HUES6 (cell line): ENCODE measurements around the gene RHBDL1.

Experiments
- H3K27ac ChIP-seq: 2 replicates; pipeline ENCODE4 v1.7.0; 2013; ENCODE audit warnings: low read depth, mild to moderate bottlenecking, low read length, inconsistent platforms
- H3K27me3 ChIP-seq: 2 replicates; pipeline ENCODE4 v1.6.1; 2013; ENCODE audit warnings: low read length; ENCODE audit not compliant: control insufficient read depth, insufficient read depth
- H3K36me3 ChIP-seq: 2 replicates; pipeline ENCODE4 v1.6.1; 2013; ENCODE audit warnings: low read length; ENCODE audit not compliant: control insufficient read depth, insufficient read depth
- H3K4me1 ChIP-seq: 2 replicates; pipeline ENCODE4 v1.6.1; 2013; ENCODE audit warnings: low read length; ENCODE audit not compliant: control insufficient read depth, insufficient read depth
- H3K4me3 ChIP-seq: 2 replicates; pipeline ENCODE4 v1.5.1; 2013; ENCODE audit warnings: low read depth, low read length
- H3K9ac ChIP-seq: one replicate; pipeline ENCODE4 v1.6.1; 2013; ENCODE audit warnings: mild to moderate bottlenecking, low read length
- H3K9me3 ChIP-seq: 2 replicates; pipeline ENCODE4 v1.6.1; 2013; ENCODE audit warnings: low read depth, low read length; ENCODE audit not compliant: control insufficient read depth, insufficient read depth

The RHBDL1 gene

DNA sequence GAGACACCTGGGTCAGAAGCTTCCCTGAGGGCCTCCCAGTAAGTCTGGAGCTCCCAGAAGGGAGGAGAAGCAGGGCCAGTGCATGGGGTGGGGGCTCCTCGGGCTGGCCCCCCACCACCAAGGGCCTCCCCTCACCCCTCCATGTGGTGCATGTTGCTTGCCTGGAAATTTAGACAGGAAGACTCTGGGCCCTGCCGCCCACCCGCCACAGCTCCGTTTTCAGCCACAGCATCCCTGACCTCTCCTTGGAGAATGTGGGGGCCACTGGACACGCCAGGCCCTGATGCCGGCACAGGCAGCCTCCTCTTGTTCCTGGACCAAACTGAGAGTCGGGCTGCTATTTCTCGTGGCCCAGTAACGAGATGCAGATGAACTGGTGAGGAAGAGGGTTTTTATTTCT lies 36.6 kb upstream of the RHBDL1 start:
- Histone ChIP-seq H3K36me3 (peaks cover 6% of the 10 kb centered on the region; the same call in 1 of the 2 replicates), H3K4me3 (no peak overlapping the region), H3K27me3 (peaks cover 10% of the 10 kb centered on the region; the same call in 1 of the 2 replicates), H3K27ac (no peak overlapping the region), H3K9me3 (no peaks in the 10 kb centered on the region), H3K9ac (no peak overlapping the region), H3K4me1 (peaks cover 29% of the 10 kb centered on the region)

DNA sequence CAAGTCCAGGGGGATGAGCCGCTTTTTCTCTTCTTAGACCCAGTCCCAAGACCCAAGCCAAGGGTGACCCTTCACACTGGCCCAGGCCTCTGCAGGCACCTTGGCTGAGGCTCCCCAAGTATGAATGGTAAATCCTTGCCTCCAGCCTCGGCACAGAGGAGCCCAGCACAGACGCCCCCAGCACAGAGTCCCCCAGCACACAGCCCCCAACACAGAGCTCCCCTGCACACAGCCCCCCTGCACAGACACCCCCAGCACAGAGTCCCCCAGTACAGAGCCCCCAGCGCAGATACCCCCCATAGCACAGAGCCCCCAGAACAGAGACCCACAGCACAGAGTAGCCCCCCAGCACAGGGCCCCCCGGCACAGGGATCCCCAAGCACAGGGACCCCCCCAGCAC lies 34.9 kb upstream of the RHBDL1 start:
- Histone ChIP-seq H3K4me3 (no peak overlapping the region), H3K27ac (no peak overlapping the region)

DNA sequence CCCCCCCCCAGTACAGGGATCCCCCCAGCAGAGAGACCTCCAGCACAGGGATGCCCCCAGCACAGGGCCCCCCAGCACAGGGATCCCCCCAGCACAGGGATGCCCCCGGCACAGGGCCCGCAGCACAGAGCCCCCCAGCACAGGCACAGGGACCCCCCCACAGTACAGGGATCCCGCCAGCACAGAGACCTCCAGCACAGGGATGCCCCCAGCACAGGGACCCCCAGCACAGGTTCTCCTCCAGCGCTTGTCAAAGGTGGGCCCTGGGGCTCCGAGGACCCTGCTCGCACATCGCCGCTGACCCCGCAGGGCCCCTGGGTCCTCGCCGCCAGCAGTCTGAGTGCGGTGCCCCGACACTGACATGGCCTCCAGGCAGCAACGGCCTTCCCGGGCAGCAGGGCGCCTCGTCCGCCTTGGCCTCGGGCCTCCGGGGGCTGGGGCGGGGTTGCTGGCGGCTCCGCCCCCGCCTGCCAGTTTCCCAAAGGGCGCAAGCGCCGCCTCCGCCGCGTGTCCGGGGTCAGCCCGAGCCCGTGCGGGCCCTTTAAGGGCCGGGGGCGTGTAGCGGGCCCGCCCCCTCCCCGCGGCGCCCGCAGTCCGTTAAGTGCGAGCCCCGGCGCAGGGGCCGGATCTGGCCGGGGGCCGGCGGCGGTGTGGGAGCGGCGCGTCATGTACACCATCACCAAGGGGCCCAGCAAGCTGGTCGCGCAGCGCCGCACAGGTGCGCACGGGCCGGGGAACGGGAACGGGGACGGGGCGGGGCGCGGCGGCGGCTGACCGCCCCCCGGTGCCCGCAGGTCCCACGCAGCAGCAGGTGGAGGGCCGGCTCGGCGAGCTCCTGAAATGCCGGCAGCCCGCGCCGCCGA lies 33.9 kb upstream of the RHBDL1 start, which contains the start of gene MCRIP2:
Gene MCRIP2 (plus strand): TSS at position 503 of the 863 bp plus-strand sequence. CDS start 164 bp downstream, at position 667.
- Histone ChIP-seq H3K27me3 (peaks cover 10% of the 10 kb centered on the region; the same call in 1 of the 2 replicates), H3K9me3 (no peaks in the 10 kb centered on the region), H3K4me1 (peaks cover 32% of the 10 kb centered on the region), H3K9ac (peak within 1 kb of the TSS; percentile 62), H3K27ac (0 out of 2 replicates have a peak within 1 kb of the TSS, but pooled peaks have one; percentile 26), H3K4me3 (peak within 1 kb of the TSS; percentile 79), H3K36me3 (no peaks in the 10 kb centered on the region)

More for the DNA sequence above, 34.9 kb upstream of the RHBDL1 start:
- Histone ChIP-seq H3K36me3 (no peaks in the 10 kb centered on the region), H3K27me3 (peaks cover 10% of the 10 kb centered on the region; the same call in 1 of the 2 replicates), H3K9ac (no peak overlapping the region), H3K9me3 (no peaks in the 10 kb centered on the region), H3K4me1 (peaks cover 29% of the 10 kb centered on the region)

- Histone ChIP-seq H3K9ac (peak overlapping the region; percentile 62), H3K36me3 (no peaks in the 10 kb centered on the region), H3K4me3 (peak overlapping the region; percentile 79), H3K27ac (0 out of 2 replicates have a peak overlapping the region, but pooled peaks have one; percentile 2), H3K27me3 (peaks cover 10% of the 10 kb centered on the region; the same call in 1 of the 2 replicates), H3K9me3 (no peaks in the 10 kb centered on the region), H3K4me1 (peaks cover 30% of the 10 kb centered on the region)
Observed at GRCh38 chr16:642189-643049, 33.1 kb upstream of the RHBDL1 start.

- Histone ChIP-seq H3K4me1 (peaks cover 26% of the 10 kb centered on the region), H3K9ac (no peak overlapping the region)
Observed at GRCh38 chr16:643050-643368, 32.5 kb upstream of the RHBDL1 start.

GRCh38 chr16:644556-644955 lies 30.9 kb upstream of the RHBDL1 start:
- no peak overlapping the region for H3K9ac ChIP-seq
- H3K27me3 ChIP-seq = peaks cover 10% of the 10 kb centered on the region; the same call in 1 of the 2 replicates
- H3K27ac ChIP-seq = no peak overlapping the region
- no peaks in the 10 kb centered on the region for H3K9me3 ChIP-seq
- H3K4me3 ChIP-seq = no peak overlapping the region
- H3K4me1 ChIP-seq = peaks cover 18% of the 10 kb centered on the region
- H3K36me3 ChIP-seq = no peaks in the 10 kb centered on the region

More at GRCh38 chr16:643050-643368, 32.5 kb upstream of the RHBDL1 start:
- peaks cover 10% of the 10 kb centered on the region; the same call in 1 of the 2 replicates for H3K27me3 ChIP-seq
- no peak overlapping the region for H3K27ac ChIP-seq
- H3K9me3 ChIP-seq = no peaks in the 10 kb centered on the region
- H3K4me3 ChIP-seq = peak overlapping the region; percentile 79
- H3K36me3 ChIP-seq = no peaks in the 10 kb centered on the region

- H3K4me1 ChIP-seq = peaks cover 23% of the 10 kb centered on the region
Observed at GRCh38 chr16:645852-646678, 29.4 kb upstream of the RHBDL1 start.

GRCh38 chr16:646679-647172 lies 28.7 kb upstream of the RHBDL1 start:
- H3K36me3 ChIP-seq = peaks cover 3% of the 10 kb centered on the region; the same call in 1 of the 2 replicates
- H3K27me3 ChIP-seq = peaks cover 10% of the 10 kb centered on the region; the same call in 1 of the 2 replicates
- peaks cover 23% of the 10 kb centered on the region for H3K4me1 ChIP-seq
- H3K27ac ChIP-seq = no peak overlapping the region
- no peak overlapping the region for H3K9ac ChIP-seq
- no peak overlapping the region for H3K4me3 ChIP-seq
- no peaks in the 10 kb centered on the region for H3K9me3 ChIP-seq

More at GRCh38 chr16:645852-646678, 29.4 kb upstream of the RHBDL1 start:
- Histone ChIP-seq H3K4me3 (no peak overlapping the region), H3K36me3 (no peaks in the 10 kb centered on the region), H3K9me3 (no peaks in the 10 kb centered on the region), H3K27me3 (peaks cover 10% of the 10 kb centered on the region; the same call in 1 of the 2 replicates), H3K9ac (no peak overlapping the region), H3K27ac (no peak overlapping the region)

- Histone ChIP-seq H3K36me3 (peaks cover 9% of the 10 kb centered on the region), H3K27ac (no peak overlapping the region), H3K9me3 (no peaks in the 10 kb centered on the region), H3K4me1 (peaks cover 22% of the 10 kb centered on the region), H3K9ac (no peak overlapping the region), H3K4me3 (no peak overlapping the region), H3K27me3 (peaks cover 8% of the 10 kb centered on the region; the same call in 1 of the 2 replicates)
Observed at GRCh38 chr16:647173-647902, 28.1 kb upstream of the RHBDL1 start.
